RWPE1 (cell line): ENCODE measurements around the gene OSBPL1A.

Experiments used
- CTCF ChIA-PET: fragments of 350-600 bp; sonication (Branson Sonifier 250); formaldehyde crosslinking; extraction: SDS; loops from one replicate; lab custom pipeline; 2021; lab: Yijun Ruan, JAX
- POLR2A ChIA-PET: fragments of 400-600 bp; formaldehyde crosslinking; extraction: SDS; loops from one replicate; lab custom pipeline; 2020; ENCODE audit warnings: antibody characterized with exemption; ENCODE audit not compliant: low non-redundant PET; lab: Yijun Ruan, JAX
- DNase-seq: peaks from one replicate; pipeline ENCODE4 v3.0.0; 2012; ENCODE audit warnings: low spot score
- H3K27ac ChIP-seq: fragments of 450-650 bp; 2 replicates; pipeline ENCODE4 v1.5.1; 2017
- CTCF ChIP-seq: fragments of 450-650 bp; conservative IDR thresholded peaks from 2 replicates; pipeline ENCODE4 v1.5.1; 2017; ENCODE audit warnings: low read depth, mild to moderate bottlenecking

The OSBPL1A gene

GRCh38 chr18:24219561-24220317 lies 177.9 kb downstream of the OSBPL1A start:
- CTCF ChIA-PET, result no interaction called here
- POLR2A ChIA-PET, result no interaction called here

GRCh38 chr18:24214913-24215312 lies 182.7 kb downstream of the OSBPL1A start:
- no peak for TF ChIP-seq CTCF
- ChIA-PET CTCF (interaction anchor here (0.7 kb wide), 1 partner anchor 79 kb away, joined by 3 read pairs; no protein-coding TSS in a partner anchor), POLR2A (no interaction called here)
- no peak for DNase-seq
- no peak overlapping the region for H3K27ac ChIP-seq

More at GRCh38 chr18:24219561-24220317, 177.9 kb downstream of the OSBPL1A start:
- H3K27ac ChIP-seq, result no peak overlapping the region
- no peak for DNase-seq
- TF ChIP-seq CTCF, result no peak

GRCh38 chr18:24214144-24214543 lies 183.5 kb downstream of the OSBPL1A start:
- no peak for TF ChIP-seq CTCF
- H3K27ac ChIP-seq, result no peak overlapping the region
- DNase-seq, result no peak
- ChIA-PET CTCF (interaction anchor here (0.6 kb wide), 2 partner anchors 82 to 1030 kb away, joined by 3 to 5 read pairs; no protein-coding TSS in a partner anchor), POLR2A (no interaction called here)

GRCh38 chr18:24212939-24213338 lies 184.7 kb downstream of the OSBPL1A start:
- ChIA-PET CTCF (interaction anchor here (0.6 to 0.7 kb wide), 3 partner anchors 47 to 278 kb away, joined by 3 read pairs; no protein-coding TSS in a partner anchor), POLR2A (no interaction called here)
- peak overlapping the region; percentile 86 for H3K27ac ChIP-seq
- TF ChIP-seq CTCF, result no peak
- DNase-seq, result peak; percentile 87

- CTCF ChIA-PET, result no interaction called here
- no peak for DNase-seq
- no peak for TF ChIP-seq CTCF
- H3K27ac ChIP-seq, result no peak overlapping the region
- POLR2A ChIA-PET, result no interaction called here
Measured at GRCh38 chr18:24209558-24209957, 188.1 kb downstream of the OSBPL1A start.

GRCh38 chr18:24208270-24209035 lies 189.2 kb downstream of the OSBPL1A start:
- DNase-seq, result no peak
- TF ChIP-seq CTCF, result no peak
- no peak overlapping the region for H3K27ac ChIP-seq
- POLR2A ChIA-PET, result no interaction called here
- CTCF ChIA-PET, result no interaction called here
